WTC11 (cell line): ENCODE results near the gene SRSF9. TPM values are rescaled to one million over a fixed set of nuclear protein-coding genes. Genes with fewer than 3 reads are reported as not detected.
A peak's percentile ranks its signal among the peaks of the same experiment; 100 is the strongest.

ENCODE experiments used
- ATAC-seq: fragments of 200-7000 bp; cut with Tn5 transposase; 2 replicates; pipeline ENCODE4 v1.10.0; 2021; ENCODE audit warnings: mild to moderate bottlenecking, moderate library complexity
- CTCF ChIA-PET: fragments of 300-600 bp; sonication (Branson Sonifier 250); formaldehyde crosslinking; loops from one replicate; lab custom pipeline; 2021; ENCODE audit warnings: antibody characterized with exemption; lab: Charles Lee
- POLR2A ChIA-PET: fragments of 350-600 bp; sonication (Branson Sonifier 250); formaldehyde crosslinking; loops from one replicate; lab custom pipeline; 2021; ENCODE audit warnings: antibody characterized with exemption; lab: Charles Lee
- DNase-seq: peaks from one replicate; pipeline ENCODE4 v3.0.0; 2021; ENCODE audit warnings: low spot score
- H3K27ac Mint-ChIP-seq: 2 replicates; pipeline ENCODE4 v1.8.0; 2021; ENCODE audit warnings: mixed read lengths
- H3K27me3 Mint-ChIP-seq: 2 replicates; pipeline ENCODE4 v1.8.0; 2021; ENCODE audit warnings: low read depth, mild to moderate bottlenecking, moderate library complexity, mixed read lengths
- H3K36me3 Mint-ChIP-seq: 2 replicates; pipeline ENCODE4 v1.8.0; 2021; ENCODE audit warnings: mixed read lengths
- H3K4me1 Mint-ChIP-seq: 2 replicates; pipeline ENCODE4 v1.8.0; 2022; ENCODE audit warnings: mixed read lengths
- H3K4me3 Mint-ChIP-seq: 2 replicates; pipeline ENCODE4 v1.8.0; 2021; ENCODE audit warnings: mild to moderate bottlenecking, moderate library complexity, mixed read lengths
- H3K9me3 Mint-ChIP-seq: 2 replicates; pipeline ENCODE4 v1.8.0; 2021; ENCODE audit warnings: mixed read lengths
- CBFB ChIP-seq: sonication (generic); formaldehyde crosslinking; IDR thresholded peaks from 2 replicates; pipeline ENCODE4 v1.8.1; 2022; ENCODE audit warnings: mild to moderate bottlenecking, low read depth, missing genetic modification reagents
- FOXP1 ChIP-seq: sonication (generic); formaldehyde crosslinking; IDR thresholded peaks from 2 replicates; pipeline ENCODE4 v1.8.0; 2022; ENCODE audit warnings: missing genetic modification reagents, mild to moderate bottlenecking, moderate library complexity, borderline replicate concordance
- GRHL2 ChIP-seq: fragments of 250-450 bp; sonication (Bioruptor Pico); IDR thresholded peaks from 2 replicates; pipeline ENCODE4 v1.8.0; 2022; ENCODE audit warnings: mild to moderate bottlenecking, moderate library complexity; ENCODE audit not compliant: insufficient replicate concordance, severe bottlenecking
- GTF2I ChIP-seq: fragments of 250-450 bp; sonication (Bioruptor Pico); conservative IDR thresholded peaks from 2 replicates; pipeline ENCODE4 v1.4.0; 2021; ENCODE audit warnings: mild to moderate bottlenecking
- JUN ChIP-seq: sonication (generic); formaldehyde crosslinking; IDR thresholded peaks from 2 replicates; pipeline ENCODE4 v1.8.0; 2023; ENCODE audit warnings: mild to moderate bottlenecking, missing genetic modification reagents
- NFATC4 ChIP-seq: fragments of 250-450 bp; sonication (Bioruptor Pico); IDR thresholded peaks from 2 replicates; pipeline ENCODE4 v1.9.0; 2021; ENCODE audit warnings: mild to moderate bottlenecking
- RELA ChIP-seq: sonication (generic); formaldehyde crosslinking; IDR thresholded peaks from 2 replicates; pipeline ENCODE4 v1.8.1; 2022; ENCODE audit warnings: missing genetic modification reagents, mild to moderate bottlenecking, borderline replicate concordance
- ZNF121 ChIP-seq: sonication (generic); formaldehyde crosslinking; IDR thresholded peaks from 2 replicates; pipeline ENCODE4 v1.8.0; 2023; ENCODE audit warnings: missing genetic modification reagents
- ZNF219 ChIP-seq: sonication (generic); formaldehyde crosslinking; IDR thresholded peaks from 2 replicates; pipeline ENCODE4 v1.8.0; 2023; ENCODE audit warnings: missing genetic modification reagents, mild to moderate bottlenecking, borderline replicate concordance
- ZNF317 ChIP-seq: sonication (generic); formaldehyde crosslinking; IDR thresholded peaks from 2 replicates; pipeline ENCODE4 v1.8.1; 2023; ENCODE audit warnings: low read depth, mild to moderate bottlenecking, moderate library complexity, missing genetic modification reagents, borderline replicate concordance
- total RNA-seq: library from RNA; stranded (reverse); gene quantifications from 3 replicates; pipeline ENCODE4 v1.2.3, GENCODE V29; 2021
- TF ChIP-seq, protein P1 (sequence below): sonication (generic); formaldehyde crosslinking; IDR thresholded peaks from 2 replicates; pipeline ENCODE4 v1.8.1; 2023; ENCODE audit warnings: mild to moderate bottlenecking, missing genetic modification reagents, moderate library complexity
- TF ChIP-seq, protein P2 (sequence below): sonication (generic); formaldehyde crosslinking; IDR thresholded peaks from 2 replicates; pipeline ENCODE4 v1.8.0; 2022; ENCODE audit warnings: mild to moderate bottlenecking, missing genetic modification reagents
- TF ChIP-seq, protein P3 (sequence below): sonication (generic); formaldehyde crosslinking; IDR thresholded peaks from 2 replicates; pipeline ENCODE4 v1.8.1; 2023; ENCODE audit warnings: mild to moderate bottlenecking, missing genetic modification reagents
- TF ChIP-seq, protein P4 (sequence below): sonication (generic); formaldehyde crosslinking; IDR thresholded peaks from 2 replicates; pipeline ENCODE4 v1.8.1; 2022; ENCODE audit warnings: low read depth, missing genetic modification reagents, borderline replicate concordance
- TF ChIP-seq, protein P5 (sequence below): sonication (generic); formaldehyde crosslinking; IDR thresholded peaks from 2 replicates; pipeline ENCODE4 v1.8.0; 2023; ENCODE audit warnings: missing genetic modification reagents
- TF ChIP-seq, protein P6 (sequence below): sonication (generic); formaldehyde crosslinking; IDR thresholded peaks from 2 replicates; pipeline ENCODE4 v1.8.0; 2023; ENCODE audit warnings: mild to moderate bottlenecking, missing genetic modification reagents
- TF ChIP-seq, protein P7 (sequence below): fragments of 250-450 bp; sonication (Bioruptor Pico); IDR thresholded peaks from 2 replicates; pipeline ENCODE4 v1.9.0; 2021; ENCODE audit warnings: mild to moderate bottlenecking
- TF ChIP-seq, protein P8 (sequence below): sonication (generic); formaldehyde crosslinking; IDR thresholded peaks from 2 replicates; pipeline ENCODE4 v1.8.0; 2022; ENCODE audit warnings: mild to moderate bottlenecking, missing genetic modification reagents

Gene SRSF9
- total RNA-seq, 1 experiment from 2014 or later, result 286 TPM

DNA sequence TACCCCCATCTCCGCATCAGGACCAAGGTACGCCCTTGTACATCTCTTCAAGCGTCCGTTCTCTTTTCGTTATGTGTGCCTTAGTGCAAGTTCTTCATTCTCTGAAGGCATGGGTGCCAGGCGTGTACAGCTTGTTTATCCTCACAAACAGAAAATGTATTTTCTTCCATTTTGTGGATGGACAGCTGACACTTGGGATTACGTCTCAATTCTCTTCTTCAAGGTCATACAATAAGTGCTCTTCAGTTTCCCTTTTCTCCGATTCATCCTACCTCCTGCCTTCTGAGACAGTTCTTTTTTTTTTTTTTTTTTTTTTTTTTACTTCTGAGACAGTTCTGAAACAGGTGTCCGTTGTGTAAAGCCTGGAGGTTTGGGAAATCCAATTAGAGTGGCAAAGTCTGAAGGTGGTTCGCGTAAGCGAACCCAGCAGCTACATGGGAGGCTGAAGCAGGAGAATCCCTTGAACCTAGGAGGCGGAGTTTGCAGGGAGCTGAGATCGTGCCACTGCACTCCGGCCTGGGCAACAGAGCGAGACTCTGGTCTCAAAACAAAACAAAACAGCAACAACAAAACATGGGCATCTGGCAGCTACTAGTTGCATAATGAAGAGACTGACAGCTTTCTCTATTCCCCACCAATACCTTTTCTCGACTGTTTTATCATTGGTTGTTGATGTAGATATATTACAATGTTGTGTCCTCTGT, 30.9 kb downstream of the SRSF9 start:
- CTCF ChIA-PET, result interaction anchor here (0.6 to 4.2 kb wide), 14 partner anchors 9 to 203 kb away, joined by 3 to 22 read pairs (median 4); partner anchors contain the start of genes POP5, SIRT4 and SRSF9
- POLR2A ChIA-PET, result interaction anchor here (0.5 to 1.4 kb wide), 8 partner anchors 16 to 1135 kb away, joined by 3 to 8 read pairs (median 4); partner anchors contain the start of gene RPLP0
- ATAC-seq (no peak), DNase-seq (no peak)
- H3K27ac Mint-ChIP-seq, result peak overlapping the region; percentile 99
- TF ChIP-seq ZNF121 (CRISPR knock-in tag), result 0 out of 2 replicates have a peak, but pooled peaks have one; percentile 2
- TF ChIP-seq, protein P1, sequence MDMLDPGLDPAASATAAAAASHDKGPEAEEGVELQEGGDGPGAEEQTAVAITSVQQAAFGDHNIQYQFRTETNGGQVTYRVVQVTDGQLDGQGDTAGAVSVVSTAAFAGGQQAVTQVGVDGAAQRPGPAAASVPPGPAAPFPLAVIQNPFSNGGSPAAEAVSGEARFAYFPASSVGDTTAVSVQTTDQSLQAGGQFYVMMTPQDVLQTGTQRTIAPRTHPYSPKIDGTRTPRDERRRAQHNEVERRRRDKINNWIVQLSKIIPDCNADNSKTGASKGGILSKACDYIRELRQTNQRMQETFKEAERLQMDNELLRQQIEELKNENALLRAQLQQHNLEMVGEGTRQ (CRISPR knock-in tag), result no peak
- no peak for TF ChIP-seq ZNF219 (CRISPR knock-in tag)
- no peaks in the 10 kb centered on the region for H3K27me3 Mint-ChIP-seq
- peak overlapping the region; percentile 94 for H3K4me3 Mint-ChIP-seq
- peaks cover 27% of the 10 kb centered on the region for H3K36me3 Mint-ChIP-seq
- H3K9me3 Mint-ChIP-seq, result no peaks in the 10 kb centered on the region
- H3K4me1 Mint-ChIP-seq, result peaks cover 14% of the 10 kb centered on the region

DNA sequence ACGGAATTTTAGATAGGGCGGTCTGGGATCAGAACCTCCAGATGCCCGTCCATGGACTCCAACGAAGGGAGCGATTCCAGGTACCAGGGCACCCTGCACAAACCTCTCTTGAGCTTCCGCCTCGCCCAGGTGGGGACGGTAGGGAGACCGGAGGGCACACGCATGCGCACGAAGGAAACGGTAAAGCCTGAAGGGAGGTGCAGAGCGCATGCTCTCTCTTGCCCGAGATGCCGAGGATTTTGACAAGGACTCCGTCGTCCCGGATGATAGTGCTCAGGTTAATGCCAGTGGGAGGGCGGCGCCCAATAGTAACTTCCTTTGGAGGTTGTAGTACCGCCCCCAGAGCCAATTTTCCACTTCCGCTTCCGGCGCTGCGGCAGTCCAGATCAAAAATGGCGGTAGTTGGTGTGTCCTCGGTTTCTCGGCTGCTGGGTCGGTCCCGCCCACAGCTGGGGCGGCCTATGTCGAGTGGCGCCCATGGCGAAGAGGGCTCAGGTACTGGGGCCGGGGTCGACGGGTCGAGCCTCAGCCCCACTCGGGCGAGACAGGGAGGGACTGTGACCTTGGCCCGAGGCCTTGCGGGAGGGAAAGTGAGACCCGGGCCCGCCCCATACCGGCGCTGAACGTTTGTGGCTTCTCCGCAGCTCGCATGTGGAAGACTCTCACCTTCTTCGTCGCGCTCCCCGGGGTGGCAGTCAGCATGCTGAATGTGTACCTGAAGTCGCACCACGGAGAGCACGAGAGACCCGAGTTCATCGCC, 31.6 kb downstream of the SRSF9 start, which contains the start of gene COX6A1:
Gene COX6A1, plus strand, starts transcription at position 379 of the 760 bp plus-strand sequence. Its CDS starts 14 bp downstream, at position 393.
- ChIA-PET CTCF (interaction anchor here (0.5 to 4.2 kb wide), 23 partner anchors 8 to 236 kb away, joined by 3 to 22 read pairs (median 4); partner anchors contain the start of genes POP5, RNU4-1, SIRT4 and SRSF9), POLR2A (interaction anchor here (0.5 to 1.4 kb wide), 7 partner anchors 8 to 237 kb away, joined by 3 to 8 read pairs (median 3); partner anchors contain the start of gene RPLP0)
- Mint-ChIP-seq H3K27me3 (no peaks in the 10 kb centered on the region), H3K9me3 (no peaks in the 10 kb centered on the region), H3K27ac (peak within 1 kb of the TSS; percentile 99), H3K4me3 (peak within 1 kb of the TSS; percentile 94), H3K36me3 (peaks cover 23% of the 10 kb centered on the region), H3K4me1 (peaks cover 14% of the 10 kb centered on the region)
- ATAC-seq (peak; percentile 96), DNase-seq (peak; percentile 97)
- TF ChIP-seq, protein P2, sequence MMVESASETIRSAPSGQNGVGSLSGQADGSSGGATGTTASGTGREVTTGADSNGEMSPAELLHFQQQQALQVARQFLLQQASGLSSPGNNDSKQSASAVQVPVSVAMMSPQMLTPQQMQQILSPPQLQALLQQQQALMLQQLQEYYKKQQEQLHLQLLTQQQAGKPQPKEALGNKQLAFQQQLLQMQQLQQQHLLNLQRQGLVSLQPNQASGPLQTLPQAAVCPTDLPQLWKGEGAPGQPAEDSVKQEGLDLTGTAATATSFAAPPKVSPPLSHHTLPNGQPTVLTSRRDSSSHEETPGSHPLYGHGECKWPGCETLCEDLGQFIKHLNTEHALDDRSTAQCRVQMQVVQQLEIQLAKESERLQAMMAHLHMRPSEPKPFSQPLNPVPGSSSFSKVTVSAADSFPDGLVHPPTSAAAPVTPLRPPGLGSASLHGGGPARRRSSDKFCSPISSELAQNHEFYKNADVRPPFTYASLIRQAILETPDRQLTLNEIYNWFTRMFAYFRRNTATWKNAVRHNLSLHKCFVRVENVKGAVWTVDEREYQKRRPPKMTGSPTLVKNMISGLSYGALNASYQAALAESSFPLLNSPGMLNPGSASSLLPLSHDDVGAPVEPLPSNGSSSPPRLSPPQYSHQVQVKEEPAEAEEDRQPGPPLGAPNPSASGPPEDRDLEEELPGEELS (CRISPR knock-in tag), result no peak
- TF ChIP-seq GRHL2 (CRISPR knock-in tag) (no peak), GTF2I (CRISPR knock-in tag) (no peak), NFATC4 (CRISPR knock-in tag) (no peak), RELA (CRISPR knock-in tag) (no peak), FOXP1 (peak; percentile 23; the same call in 1 of the 2 replicates), ZNF317 (CRISPR knock-in tag) (no peak), CBFB (CRISPR knock-in tag) (no peak), JUN (CRISPR knock-in tag) (no peak)
- TF ChIP-seq, protein P3, sequence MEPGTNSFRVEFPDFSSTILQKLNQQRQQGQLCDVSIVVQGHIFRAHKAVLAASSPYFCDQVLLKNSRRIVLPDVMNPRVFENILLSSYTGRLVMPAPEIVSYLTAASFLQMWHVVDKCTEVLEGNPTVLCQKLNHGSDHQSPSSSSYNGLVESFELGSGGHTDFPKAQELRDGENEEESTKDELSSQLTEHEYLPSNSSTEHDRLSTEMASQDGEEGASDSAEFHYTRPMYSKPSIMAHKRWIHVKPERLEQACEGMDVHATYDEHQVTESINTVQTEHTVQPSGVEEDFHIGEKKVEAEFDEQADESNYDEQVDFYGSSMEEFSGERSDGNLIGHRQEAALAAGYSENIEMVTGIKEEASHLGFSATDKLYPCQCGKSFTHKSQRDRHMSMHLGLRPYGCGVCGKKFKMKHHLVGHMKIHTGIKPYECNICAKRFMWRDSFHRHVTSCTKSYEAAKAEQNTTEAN, result no peak
- TF ChIP-seq, protein P4, sequence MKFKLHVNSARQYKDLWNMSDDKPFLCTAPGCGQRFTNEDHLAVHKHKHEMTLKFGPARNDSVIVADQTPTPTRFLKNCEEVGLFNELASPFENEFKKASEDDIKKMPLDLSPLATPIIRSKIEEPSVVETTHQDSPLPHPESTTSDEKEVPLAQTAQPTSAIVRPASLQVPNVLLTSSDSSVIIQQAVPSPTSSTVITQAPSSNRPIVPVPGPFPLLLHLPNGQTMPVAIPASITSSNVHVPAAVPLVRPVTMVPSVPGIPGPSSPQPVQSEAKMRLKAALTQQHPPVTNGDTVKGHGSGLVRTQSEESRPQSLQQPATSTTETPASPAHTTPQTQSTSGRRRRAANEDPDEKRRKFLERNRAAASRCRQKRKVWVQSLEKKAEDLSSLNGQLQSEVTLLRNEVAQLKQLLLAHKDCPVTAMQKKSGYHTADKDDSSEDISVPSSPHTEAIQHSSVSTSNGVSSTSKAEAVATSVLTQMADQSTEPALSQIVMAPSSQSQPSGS (CRISPR knock-in tag), result no peak
- TF ChIP-seq, protein P5, sequence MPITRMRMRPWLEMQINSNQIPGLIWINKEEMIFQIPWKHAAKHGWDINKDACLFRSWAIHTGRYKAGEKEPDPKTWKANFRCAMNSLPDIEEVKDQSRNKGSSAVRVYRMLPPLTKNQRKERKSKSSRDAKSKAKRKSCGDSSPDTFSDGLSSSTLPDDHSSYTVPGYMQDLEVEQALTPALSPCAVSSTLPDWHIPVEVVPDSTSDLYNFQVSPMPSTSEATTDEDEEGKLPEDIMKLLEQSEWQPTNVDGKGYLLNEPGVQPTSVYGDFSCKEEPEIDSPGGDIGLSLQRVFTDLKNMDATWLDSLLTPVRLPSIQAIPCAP (CRISPR knock-in tag), result no peak
- TF ChIP-seq, protein P6, sequence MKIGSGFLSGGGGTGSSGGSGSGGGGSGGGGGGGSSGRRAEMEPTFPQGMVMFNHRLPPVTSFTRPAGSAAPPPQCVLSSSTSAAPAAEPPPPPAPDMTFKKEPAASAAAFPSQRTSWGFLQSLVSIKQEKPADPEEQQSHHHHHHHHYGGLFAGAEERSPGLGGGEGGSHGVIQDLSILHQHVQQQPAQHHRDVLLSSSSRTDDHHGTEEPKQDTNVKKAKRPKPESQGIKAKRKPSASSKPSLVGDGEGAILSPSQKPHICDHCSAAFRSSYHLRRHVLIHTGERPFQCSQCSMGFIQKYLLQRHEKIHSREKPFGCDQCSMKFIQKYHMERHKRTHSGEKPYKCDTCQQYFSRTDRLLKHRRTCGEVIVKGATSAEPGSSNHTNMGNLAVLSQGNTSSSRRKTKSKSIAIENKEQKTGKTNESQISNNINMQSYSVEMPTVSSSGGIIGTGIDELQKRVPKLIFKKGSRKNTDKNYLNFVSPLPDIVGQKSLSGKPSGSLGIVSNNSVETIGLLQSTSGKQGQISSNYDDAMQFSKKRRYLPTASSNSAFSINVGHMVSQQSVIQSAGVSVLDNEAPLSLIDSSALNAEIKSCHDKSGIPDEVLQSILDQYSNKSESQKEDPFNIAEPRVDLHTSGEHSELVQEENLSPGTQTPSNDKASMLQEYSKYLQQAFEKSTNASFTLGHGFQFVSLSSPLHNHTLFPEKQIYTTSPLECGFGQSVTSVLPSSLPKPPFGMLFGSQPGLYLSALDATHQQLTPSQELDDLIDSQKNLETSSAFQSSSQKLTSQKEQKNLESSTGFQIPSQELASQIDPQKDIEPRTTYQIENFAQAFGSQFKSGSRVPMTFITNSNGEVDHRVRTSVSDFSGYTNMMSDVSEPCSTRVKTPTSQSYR, result no peak
- TF ChIP-seq, protein P7, sequence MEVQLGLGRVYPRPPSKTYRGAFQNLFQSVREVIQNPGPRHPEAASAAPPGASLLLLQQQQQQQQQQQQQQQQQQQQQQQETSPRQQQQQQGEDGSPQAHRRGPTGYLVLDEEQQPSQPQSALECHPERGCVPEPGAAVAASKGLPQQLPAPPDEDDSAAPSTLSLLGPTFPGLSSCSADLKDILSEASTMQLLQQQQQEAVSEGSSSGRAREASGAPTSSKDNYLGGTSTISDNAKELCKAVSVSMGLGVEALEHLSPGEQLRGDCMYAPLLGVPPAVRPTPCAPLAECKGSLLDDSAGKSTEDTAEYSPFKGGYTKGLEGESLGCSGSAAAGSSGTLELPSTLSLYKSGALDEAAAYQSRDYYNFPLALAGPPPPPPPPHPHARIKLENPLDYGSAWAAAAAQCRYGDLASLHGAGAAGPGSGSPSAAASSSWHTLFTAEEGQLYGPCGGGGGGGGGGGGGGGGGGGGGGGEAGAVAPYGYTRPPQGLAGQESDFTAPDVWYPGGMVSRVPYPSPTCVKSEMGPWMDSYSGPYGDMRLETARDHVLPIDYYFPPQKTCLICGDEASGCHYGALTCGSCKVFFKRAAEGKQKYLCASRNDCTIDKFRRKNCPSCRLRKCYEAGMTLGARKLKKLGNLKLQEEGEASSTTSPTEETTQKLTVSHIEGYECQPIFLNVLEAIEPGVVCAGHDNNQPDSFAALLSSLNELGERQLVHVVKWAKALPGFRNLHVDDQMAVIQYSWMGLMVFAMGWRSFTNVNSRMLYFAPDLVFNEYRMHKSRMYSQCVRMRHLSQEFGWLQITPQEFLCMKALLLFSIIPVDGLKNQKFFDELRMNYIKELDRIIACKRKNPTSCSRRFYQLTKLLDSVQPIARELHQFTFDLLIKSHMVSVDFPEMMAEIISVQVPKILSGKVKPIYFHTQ (CRISPR knock-in tag), result no peak
- TF ChIP-seq, protein P8, sequence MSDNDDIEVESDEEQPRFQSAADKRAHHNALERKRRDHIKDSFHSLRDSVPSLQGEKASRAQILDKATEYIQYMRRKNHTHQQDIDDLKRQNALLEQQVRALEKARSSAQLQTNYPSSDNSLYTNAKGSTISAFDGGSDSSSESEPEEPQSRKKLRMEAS, result peak; percentile 70
